HepG2 (cell line): Measurements from ENCODE around the gene MBTPS1.

ENCODE experiments used
- ARHGAP35 ChIP-seq: sonication (generic); formaldehyde crosslinking; IDR thresholded peaks from 2 replicates; pipeline ENCODE4 v1.9.0; 2022; ENCODE audit warnings: mild to moderate bottlenecking, inconsistent platforms, moderate library complexity, missing genetic modification reagents, borderline replicate concordance
- ARID2 ChIP-seq: sonication (generic); formaldehyde crosslinking; IDR thresholded peaks from 2 replicates; pipeline ENCODE4 v1.8.1; 2022; ENCODE audit warnings: mild to moderate bottlenecking, missing genetic modification reagents, borderline replicate concordance
- EP300 ChIP-seq, 3 experiments: sonication (generic) in 1 of 3; formaldehyde crosslinking in 1 of 3; IDR thresholded peaks; 2 replicates each; pipeline versions ENCODE4 v1.5.1 to v1.6.1; 2011 to 2020; ENCODE audit warnings: low read depth in 2 of 3, low read length in 2 of 3, borderline replicate concordance in 1 of 3, improper control_type of control experiment in 1 of 3, mild to moderate bottlenecking in 1 of 3, missing genetic modification reagents in 1 of 3, moderate library complexity in 1 of 3
- POLR2AphosphoS2 ChIP-seq: IDR thresholded peaks from 2 replicates; pipeline ENCODE4 v1.6.1; 2011; ENCODE audit warnings: low read depth, low read length, improper control_type of control experiment
- POLR2AphosphoS5 ChIP-seq: IDR thresholded peaks from 2 replicates; pipeline ENCODE4 v1.6.1; 2012; ENCODE audit warnings: low read depth, low read length
- SNRNP70 ChIP-seq: fragments of 200-400 bp; formaldehyde crosslinking; IDR thresholded peaks from 2 replicates; pipeline ENCODE4 v1.6.1; 2017; ENCODE audit warnings: mild to moderate bottlenecking, low read depth, low read length, moderate library complexity
- TCF12 ChIP-seq, 2 experiments: fragments of 450-650 bp in 1 of 2; sonication (generic) in 1 of 2; formaldehyde crosslinking in 1 of 2; IDR thresholded peaks; 2 replicates each; pipeline versions ENCODE4 v1.6.1 to v1.8.0; 2017 to 2022; ENCODE audit warnings: antibody characterized with exemption in 1 of 2, mild to moderate bottlenecking in 1 of 2, missing genetic modification reagents in 1 of 2, moderate library complexity in 1 of 2
- ZNF629 ChIP-seq: sonication (generic); formaldehyde crosslinking; conservative IDR thresholded peaks from 2 replicates; pipeline ENCODE4 v1.5.0; 2020; ENCODE audit warnings: missing genetic modification reagents

DNA sequence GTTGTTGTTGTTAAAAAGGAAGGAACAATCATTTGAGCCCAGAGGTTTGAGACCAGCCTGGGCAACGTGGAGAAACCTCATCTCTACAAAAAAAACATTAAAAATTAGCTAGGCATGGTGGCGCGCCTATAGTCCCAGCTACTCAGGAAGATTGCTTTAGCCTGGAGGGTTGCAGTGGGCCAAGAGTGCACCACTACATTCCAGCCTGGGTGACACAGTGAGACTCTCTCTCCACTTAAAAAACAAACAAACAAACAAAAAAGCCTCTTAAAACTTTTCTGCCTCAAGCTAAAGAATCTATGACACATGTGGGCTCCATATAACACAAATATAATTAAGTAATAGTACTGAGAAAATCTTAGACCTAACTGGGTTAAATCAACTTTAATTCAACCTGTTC is 12.5 kb downstream of the MBTPS1 start:
- TF ChIP-seq POLR2AphosphoS2 (no peak), ARHGAP35 (CRISPR knock-in tag) (no peak), EP300 (IDR thresholded peaks at IDR 0.05; ENCODE audit: low read depth in 2 of 2, low read length in 2 of 2) (no peak), EP300 (CRISPR knock-in tag; IDR thresholded peaks at IDR 0.05; ENCODE audit: borderline replicate concordance) (no peak), ZNF629 (CRISPR knock-in tag) (no peak), TCF12 (IDR thresholded peaks at IDR 0.05) (no peak), TCF12 (CRISPR knock-in tag; IDR thresholded peaks at IDR 0.05) (no peak), SNRNP70 (no peak), ARID2 (CRISPR knock-in tag) (no peak), POLR2AphosphoS5 (no peak)
